ENCODE measurements around the gene TSPAN11.

Gene TSPAN11, protein sequence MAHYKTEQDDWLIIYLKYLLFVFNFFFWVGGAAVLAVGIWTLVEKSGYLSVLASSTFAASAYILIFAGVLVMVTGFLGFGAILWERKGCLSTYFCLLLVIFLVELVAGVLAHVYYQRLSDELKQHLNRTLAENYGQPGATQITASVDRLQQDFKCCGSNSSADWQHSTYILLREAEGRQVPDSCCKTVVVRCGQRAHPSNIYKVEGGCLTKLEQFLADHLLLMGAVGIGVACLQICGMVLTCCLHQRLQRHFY

DNA sequence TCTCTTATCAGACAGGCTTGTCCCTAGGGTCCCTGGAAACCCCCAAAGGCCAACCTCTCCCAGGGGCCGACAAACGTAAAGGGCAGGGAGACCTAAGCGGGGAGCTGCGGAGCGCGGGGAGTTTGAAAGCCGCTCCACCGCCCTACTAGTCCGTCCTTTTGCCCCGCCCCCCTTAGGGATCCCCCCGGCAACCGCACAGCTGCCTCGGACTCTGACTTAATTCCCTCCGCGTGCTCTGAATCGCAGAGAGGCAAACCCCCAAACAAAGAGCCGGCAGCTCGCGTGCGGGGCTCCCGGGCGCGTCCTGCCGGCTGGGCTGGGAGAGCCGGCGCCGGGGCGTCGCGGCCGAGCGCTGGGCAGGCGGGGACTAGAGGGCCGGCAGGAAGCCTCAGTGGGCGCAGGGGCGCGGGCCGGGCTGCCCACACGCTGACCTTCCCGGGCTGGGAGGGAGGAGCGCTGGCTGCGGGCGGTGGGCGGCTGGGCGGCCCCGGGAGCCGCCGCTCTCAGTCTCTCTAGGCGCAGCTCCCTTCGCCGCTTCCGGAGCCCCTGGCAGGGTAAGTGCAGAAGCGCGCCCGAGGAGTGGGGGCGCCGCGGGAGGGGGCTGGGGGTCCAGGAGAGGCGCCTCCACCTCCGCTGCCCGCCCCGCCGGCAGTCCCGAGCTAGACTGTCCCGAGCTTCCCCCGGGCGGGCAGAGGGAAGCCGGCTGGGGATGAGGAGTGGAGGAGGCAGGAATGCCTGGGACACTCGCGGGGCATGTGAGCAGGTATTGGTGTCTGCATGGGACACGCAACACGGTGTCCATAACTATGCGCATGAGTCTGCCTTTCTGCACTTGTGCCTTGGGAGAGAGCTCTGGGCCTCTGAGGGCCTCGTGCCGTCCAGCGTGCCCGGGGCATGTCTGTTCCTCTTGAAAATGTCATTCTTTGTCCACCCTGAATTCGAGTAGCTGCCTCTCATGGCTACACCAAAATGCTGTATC lies at the start of gene TSPAN11:
Gene TSPAN11, plus strand, starts transcription at position 506 of the 979 bp plus-strand sequence. CDS start 27,244 bp downstream, outside the sequence.
- TF ChIP-seq, protein P1, sequence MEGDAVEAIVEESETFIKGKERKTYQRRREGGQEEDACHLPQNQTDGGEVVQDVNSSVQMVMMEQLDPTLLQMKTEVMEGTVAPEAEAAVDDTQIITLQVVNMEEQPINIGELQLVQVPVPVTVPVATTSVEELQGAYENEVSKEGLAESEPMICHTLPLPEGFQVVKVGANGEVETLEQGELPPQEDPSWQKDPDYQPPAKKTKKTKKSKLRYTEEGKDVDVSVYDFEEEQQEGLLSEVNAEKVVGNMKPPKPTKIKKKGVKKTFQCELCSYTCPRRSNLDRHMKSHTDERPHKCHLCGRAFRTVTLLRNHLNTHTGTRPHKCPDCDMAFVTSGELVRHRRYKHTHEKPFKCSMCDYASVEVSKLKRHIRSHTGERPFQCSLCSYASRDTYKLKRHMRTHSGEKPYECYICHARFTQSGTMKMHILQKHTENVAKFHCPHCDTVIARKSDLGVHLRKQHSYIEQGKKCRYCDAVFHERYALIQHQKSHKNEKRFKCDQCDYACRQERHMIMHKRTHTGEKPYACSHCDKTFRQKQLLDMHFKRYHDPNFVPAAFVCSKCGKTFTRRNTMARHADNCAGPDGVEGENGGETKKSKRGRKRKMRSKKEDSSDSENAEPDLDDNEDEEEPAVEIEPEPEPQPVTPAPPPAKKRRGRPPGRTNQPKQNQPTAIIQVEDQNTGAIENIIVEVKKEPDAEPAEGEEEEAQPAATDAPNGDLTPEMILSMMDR (IDR thresholded peaks at IDR 0.05) = no peak

DNA sequence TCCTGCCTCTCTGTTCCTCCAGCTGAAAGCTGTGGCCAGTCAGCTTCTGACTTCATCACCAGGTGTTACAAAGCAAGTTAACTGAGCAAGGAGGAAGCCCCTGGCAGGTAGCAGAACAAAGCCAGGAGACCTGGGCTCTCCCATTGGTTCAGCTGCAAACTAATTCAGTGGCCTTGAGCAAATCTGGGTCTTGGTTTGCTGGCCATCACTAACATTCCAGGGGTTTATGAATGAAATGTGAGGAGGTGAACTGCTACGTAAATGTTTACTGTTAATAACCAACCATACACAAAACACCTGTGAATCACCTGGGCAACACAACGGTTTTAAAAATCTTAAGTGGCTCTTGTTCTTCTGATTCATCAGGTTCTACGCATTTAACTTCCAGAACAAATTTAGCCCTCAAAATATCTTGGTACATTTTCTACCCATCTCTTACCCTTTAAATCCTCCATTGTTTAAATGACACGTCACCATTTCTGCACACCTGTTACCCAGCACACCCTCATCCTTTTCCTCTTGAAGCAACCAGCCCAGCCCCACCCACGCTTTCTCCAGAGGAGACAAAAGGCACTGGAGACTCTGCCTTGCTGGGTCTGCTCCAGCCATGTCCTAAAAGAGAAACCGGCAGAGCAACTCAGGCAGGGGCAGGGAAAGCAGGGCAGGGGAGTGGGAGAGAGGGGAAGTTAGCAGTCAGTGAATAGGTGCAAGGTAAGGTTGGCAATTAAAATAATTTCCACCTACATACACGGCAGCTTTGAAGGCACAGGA lies 49.3 kb upstream of the TSPAN11 start:
- TF ChIP-seq, protein P1 (IDR thresholded peaks at IDR 0.05) = no peak

DNA sequence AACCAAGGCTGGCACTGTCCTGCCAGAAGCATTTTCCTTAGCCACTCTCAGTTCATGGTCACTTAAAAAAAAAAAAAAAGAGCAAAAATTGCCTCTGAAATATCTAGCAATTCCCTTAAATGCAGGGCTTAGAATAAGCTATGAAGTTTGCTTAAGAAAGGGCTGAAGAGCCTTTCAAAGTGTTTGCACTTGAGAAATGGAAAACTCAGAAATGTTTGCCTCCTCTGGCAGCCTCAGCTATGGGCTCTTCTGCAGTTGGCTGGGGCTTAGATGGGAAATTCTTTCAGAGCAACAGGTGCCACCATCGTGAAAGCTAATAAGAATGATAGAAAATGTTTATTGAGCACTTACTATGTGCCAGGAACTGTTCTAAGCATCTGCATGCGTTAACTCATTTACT lies 48.5 kb upstream of the TSPAN11 start:
- TF ChIP-seq, protein P1 (IDR thresholded peaks at IDR 0.05) = no peak

DNA sequence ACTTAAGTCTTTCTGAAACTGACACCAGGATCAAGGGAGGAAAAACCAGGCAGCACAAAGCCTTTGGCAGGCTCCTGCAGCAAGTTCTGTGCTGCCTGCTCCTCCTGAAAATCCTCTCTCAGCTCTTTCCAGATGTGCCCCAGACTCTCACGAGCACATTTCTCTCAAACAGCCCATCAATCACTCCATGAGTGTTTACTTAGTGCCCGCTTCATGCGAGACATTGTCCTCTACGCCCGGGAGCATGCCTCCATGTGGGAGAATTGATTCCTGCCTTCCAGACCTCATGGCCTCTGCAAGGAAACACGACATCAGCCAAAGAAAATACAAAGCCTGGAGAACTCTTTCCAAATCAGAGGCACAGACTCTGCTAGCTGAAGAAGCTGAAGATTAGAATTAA lies 46.5 kb upstream of the TSPAN11 start:
- TF ChIP-seq, protein P1 (IDR thresholded peaks at IDR 0.05) = no peak

DNA sequence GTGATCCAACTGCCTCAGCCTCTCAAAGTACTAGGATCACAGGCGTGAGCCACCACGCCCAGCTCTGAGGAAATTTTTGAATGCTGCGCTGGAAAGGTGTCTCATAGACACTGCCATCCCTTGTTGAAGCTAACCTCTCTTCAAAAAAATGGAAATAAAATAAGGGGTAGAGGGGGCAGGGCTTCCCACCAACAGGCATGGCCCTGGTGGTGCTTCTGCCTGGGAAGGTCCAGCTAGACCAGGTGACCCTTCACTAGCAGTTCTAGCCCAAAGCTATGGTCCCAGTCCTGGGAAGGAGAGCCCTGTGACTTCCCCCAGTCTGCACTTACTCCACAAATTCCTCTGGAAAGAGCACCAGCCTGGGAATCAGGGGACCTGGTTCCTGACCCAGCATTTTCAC lies 45.7 kb upstream of the TSPAN11 start:
- TF ChIP-seq, protein P1 (IDR thresholded peaks at IDR 0.05) = no peak

DNA sequence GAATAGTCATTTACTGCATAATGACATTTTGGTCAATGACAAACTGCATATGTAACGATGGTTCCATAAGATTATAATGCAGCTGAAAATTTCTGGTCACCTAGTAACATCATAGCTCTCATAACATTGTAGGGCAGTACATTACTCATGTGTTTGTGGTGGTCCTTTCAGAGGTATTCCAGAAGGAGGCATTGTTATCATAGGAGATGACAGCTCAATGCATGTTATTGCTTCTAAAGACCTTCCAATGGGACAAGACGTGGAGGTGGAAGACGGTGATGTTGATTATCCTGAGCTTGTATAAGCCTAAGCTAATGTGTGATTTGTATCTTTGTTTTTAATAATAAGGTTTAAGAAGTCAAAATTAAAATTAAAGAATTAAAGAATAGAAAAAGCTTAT lies 43.8 kb upstream of the TSPAN11 start:
- TF ChIP-seq, protein P1 (IDR thresholded peaks at IDR 0.05) = no peak

DNA sequence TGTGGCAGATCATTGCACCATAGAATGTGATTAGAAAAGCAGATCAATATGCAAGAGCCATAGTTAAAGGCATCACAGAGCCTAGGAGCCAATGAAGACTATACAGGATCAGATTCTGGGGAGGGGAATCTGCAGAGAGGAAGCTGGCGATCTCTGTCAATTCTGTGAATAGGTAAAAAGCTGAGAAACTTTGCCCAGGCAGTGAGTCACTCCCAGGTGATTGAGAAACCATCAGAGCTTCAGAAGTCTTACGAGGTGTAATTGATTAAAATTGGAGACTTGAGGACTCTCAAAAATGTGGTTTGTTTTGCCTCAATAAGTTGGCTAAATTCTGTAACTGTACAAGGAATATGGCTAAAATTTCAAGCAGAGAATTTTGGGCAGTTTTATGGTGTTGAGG lies 41.7 kb upstream of the TSPAN11 start:
- TF ChIP-seq, protein P1 (IDR thresholded peaks at IDR 0.05) = no peak
